GM23338 (cell line): ENCODE results near the gene ETV6. TPM values are rescaled to one million over a fixed set of nuclear protein-coding genes. Genes with fewer than 3 reads are reported as not detected.

Experiments
- ATAC-seq: fragments of 200-7000 bp; cut with Tn5 transposase; 3 replicates; pipeline ENCODE4 v1.9.1; 2020
- DNase-seq: peaks from one replicate; pipeline ENCODE4 v3.0.0-alpha.2; 2015; ENCODE audit warnings: low spot score
- H2AFZ ChIP-seq: fragments of 200-600 bp; sonication (generic); 2 replicates; pipeline ENCODE4 v1.8.0; 2016; ENCODE audit warnings: antibody characterized with exemption, mild to moderate bottlenecking, moderate library complexity
- H3F3A ChIP-seq: fragments of 200-600 bp; sonication (generic); replicated peaks from 2 replicates; pipeline ENCODE4 v1.8.0; 2017; ENCODE audit warnings: antibody characterized with exemption, mixed run types, low read depth
- H3K27ac ChIP-seq: fragments of 200-600 bp; sonication (generic); 2 replicates; pipeline ENCODE4 v1.6.1; 2016; ENCODE audit warnings: low read depth
- H3K27me3 ChIP-seq: fragments of 200-600 bp; sonication (generic); 2 replicates; pipeline ENCODE4 v1.8.0; 2016; ENCODE audit warnings: mild to moderate bottlenecking, mixed run types, moderate library complexity; ENCODE audit not compliant: insufficient read depth
- H3K36me3 ChIP-seq: fragments of 200-600 bp; sonication (generic); 2 replicates; pipeline ENCODE4 v1.8.0; 2016; ENCODE audit warnings: mild to moderate bottlenecking; ENCODE audit not compliant: insufficient read depth
- H3K4me1 ChIP-seq: fragments of 200-600 bp; sonication (generic); 2 replicates; pipeline ENCODE4 v1.8.0; 2016; ENCODE audit warnings: mild to moderate bottlenecking, moderate library complexity; ENCODE audit not compliant: insufficient read depth
- H3K4me2 ChIP-seq: fragments of 200-600 bp; sonication (generic); 2 replicates; pipeline ENCODE4 v1.7.1; 2017; ENCODE audit warnings: mixed run types
- H3K4me3 ChIP-seq: fragments of 200-600 bp; sonication (generic); 2 replicates; pipeline ENCODE4 v1.6.1; 2016; ENCODE audit warnings: mixed run types
- H3K79me2 ChIP-seq: fragments of 200-600 bp; sonication (generic); replicated peaks from 2 replicates; pipeline ENCODE4 v1.8.0; 2017; ENCODE audit warnings: mild to moderate bottlenecking; ENCODE audit not compliant: insufficient read depth
- H3K9me2 ChIP-seq: fragments of 200-600 bp; sonication (generic); 2 replicates; pipeline ENCODE4 v1.8.0; 2017; ENCODE audit not compliant: insufficient read depth
- H4K20me1 ChIP-seq: fragments of 200-600 bp; sonication (generic); replicated peaks from 2 replicates; pipeline ENCODE4 v1.8.0; 2017; ENCODE audit warnings: mild to moderate bottlenecking; ENCODE audit not compliant: insufficient read depth
- H3K27ac Mint-ChIP-seq: 2 replicates; pipeline ENCODE4 v1.8.0; 2020; ENCODE audit warnings: inconsistent platforms, mild to moderate bottlenecking, moderate library complexity, mixed read lengths
- H3K27me3 Mint-ChIP-seq: 3 replicates; pipeline ENCODE4 v1.8.0; 2022; ENCODE audit warnings: low read depth, mild to moderate bottlenecking, moderate library complexity, mixed read lengths, inconsistent platforms; ENCODE audit not compliant: insufficient read depth, poor library complexity
- H3K36me3 Mint-ChIP-seq: 3 replicates; pipeline ENCODE4 v1.8.0; 2021; ENCODE audit warnings: low read depth, mild to moderate bottlenecking, inconsistent platforms, moderate library complexity, mixed read lengths
- H3K4me1 Mint-ChIP-seq: 3 replicates; pipeline ENCODE4 v1.8.0; 2020; ENCODE audit warnings: mild to moderate bottlenecking, inconsistent platforms, mixed read lengths
- H3K4me3 Mint-ChIP-seq: 3 replicates; pipeline ENCODE4 v1.8.0; 2021; ENCODE audit warnings: moderate library complexity, mild to moderate bottlenecking, inconsistent platforms, mixed read lengths
- H3K9me3 Mint-ChIP-seq: 3 replicates; pipeline ENCODE4 v1.8.0; 2020; ENCODE audit warnings: moderate library complexity, mild to moderate bottlenecking, inconsistent platforms, mixed read lengths
- CREB1 ChIP-seq: fragments of 250-450 bp; sonication (Bioruptor Pico); IDR thresholded peaks from 2 replicates; pipeline ENCODE4 v1.5.0; 2020; ENCODE audit warnings: low read depth, mild to moderate bottlenecking, moderate library complexity
- CTCF ChIP-seq, 2 experiments: fragments of 200-600 bp in 1 of 2; sonication (generic) in 1 of 2; conservative IDR thresholded peaks; 2 replicates each; pipeline versions ENCODE4 v1.5.1 to v1.6.1; 2016 to 2017; ENCODE audit warnings: antibody characterized with exemption in 2 of 2, low read depth in 2 of 2, mild to moderate bottlenecking in 2 of 2, moderate library complexity in 1 of 2
- ETS1 ChIP-seq: IDR thresholded peaks from 2 replicates; pipeline ENCODE4 v1.6.1; 2016; ENCODE audit warnings: antibody characterized with exemption
- EZH2 ChIP-seq: fragments of 200-600 bp; sonication (generic); IDR thresholded peaks from one replicate; pipeline ENCODE4 v1.8.0; 2017; ENCODE audit warnings: antibody characterized with exemption, mild to moderate bottlenecking, low read depth; ENCODE audit not compliant: unreplicated experiment
- EZH2phosphoT487 ChIP-seq: fragments of 200-600 bp; sonication (generic); IDR thresholded peaks from one replicate; pipeline ENCODE4 v1.8.1; 2018; ENCODE audit warnings: antibody characterized with exemption; ENCODE audit not compliant: unreplicated experiment
- JUNB ChIP-seq: IDR thresholded peaks from one replicate; pipeline ENCODE4 v1.6.1; 2016; ENCODE audit warnings: antibody characterized with exemption; ENCODE audit not compliant: unreplicated experiment
- NANOG ChIP-seq: IDR thresholded peaks from 2 replicates; pipeline ENCODE4 v1.6.1; 2016; ENCODE audit warnings: antibody characterized with exemption, borderline replicate concordance
- POLR2AphosphoS5 ChIP-seq: IDR thresholded peaks from 2 replicates; pipeline ENCODE4 v1.6.1; 2016; ENCODE audit warnings: antibody characterized with exemption, low read depth
- REST ChIP-seq: IDR thresholded peaks from one replicate; pipeline ENCODE4 v1.6.1; 2018; ENCODE audit warnings: antibody characterized with exemption; ENCODE audit not compliant: unreplicated experiment
- STAT1 ChIP-seq: IDR thresholded peaks from one replicate; pipeline ENCODE4 v1.6.1; 2016; ENCODE audit warnings: antibody characterized with exemption; ENCODE audit not compliant: unreplicated experiment
- ZNF114 ChIP-seq: fragments of 250-450 bp; sonication (Bioruptor Pico); IDR thresholded peaks from 2 replicates; pipeline ENCODE4 v1.5.0; 2020; ENCODE audit warnings: mild to moderate bottlenecking, moderate library complexity
- ZNF331 ChIP-seq: fragments of 250-450 bp; sonication (Bioruptor Pico); IDR thresholded peaks from 2 replicates; pipeline ENCODE4 v1.5.0; 2020; ENCODE audit warnings: low read depth, mild to moderate bottlenecking, moderate library complexity
- ZNF462 ChIP-seq: fragments of 250-450 bp; sonication (Bioruptor Pico); IDR thresholded peaks from 2 replicates; pipeline ENCODE4 v1.5.0; 2020; ENCODE audit warnings: mild to moderate bottlenecking, moderate library complexity
- polyA plus RNA-seq: library from polyadenylated mRNA; unstranded; fragments of >200 nt; fragmentation: Nextera tagmentation; extraction: Ambion mirVana; gene quantifications from 2 replicates; pipeline ENCODE4 v1.2.1, GENCODE V29; 2016
- total RNA-seq: library from RNA; depleted of rRNA; stranded (reverse); fragments of >200 nt; shearing (Covaris generic); gene quantifications from 2 replicates; pipeline ENCODE4 v1.2.3, GENCODE V29; 2014

Gene ETV6
- total and polyA plus RNA-seq, 2 experiments from 2014 or later = 7.5 to 15.1 TPM

- H3K4me2 ChIP-seq = no peak overlapping the region
- Mint-ChIP-seq H3K9me3 (peaks cover 43% of the 10 kb centered on the region), H3K4me3 (no peak overlapping the region), H3K27ac (no peak overlapping the region), H3K4me1 (no peaks in the 10 kb centered on the region), H3K36me3 (peaks cover 24% of the 10 kb centered on the region), H3K27me3 (no peaks in the 10 kb centered on the region)
- H3K36me3 ChIP-seq = peaks cover 6% of the 10 kb centered on the region; the same call in 1 of the 2 replicates
- DNase-seq (no peak), ATAC-seq (no peak)
- no peaks in the 10 kb centered on the region for H3F3A ChIP-seq
- H3K9me2 ChIP-seq = peaks cover 6% of the 10 kb centered on the region; the same call in 1 of the 2 replicates
- H3K27me3 ChIP-seq = no peaks in the 10 kb centered on the region
- no peaks in the 10 kb centered on the region for H3K4me1 ChIP-seq
- TF ChIP-seq REST = no peak
- TF ChIP-seq NANOG = no peak
- no peak for TF ChIP-seq ZNF331 (CRISPR knock-in tag)
- no peak for TF ChIP-seq STAT1
- no peak for TF ChIP-seq CREB1 (CRISPR knock-in tag)
- no peak for TF ChIP-seq EZH2
- no peak for TF ChIP-seq JUNB
- TF ChIP-seq EZH2phosphoT487 = no peak
- no peak for TF ChIP-seq CTCF (conservative IDR thresholded peaks at IDR 0.05; ENCODE audit: low read depth in 2 of 2)
- no peak for TF ChIP-seq ZNF114
- TF ChIP-seq ZNF462 (CRISPR knock-in tag) = no peak
- TF ChIP-seq POLR2AphosphoS5 = no peak
- TF ChIP-seq ETS1 = no peak
- H4K20me1 ChIP-seq = no peaks in the 10 kb centered on the region
- H2AFZ ChIP-seq = no peak overlapping the region
- H3K27ac ChIP-seq = no peak overlapping the region
- H3K79me2 ChIP-seq = no peaks in the 10 kb centered on the region
- H3K4me3 ChIP-seq = no peak overlapping the region
Measured at GRCh38 chr12:11905534-11905933, 256.1 kb downstream of the ETV6 start.
